Activated naive CD4-positive, alpha-beta T cell treated with anti-CD3 and anti-CD28 coated beads, Interleukin-2, amount 10 ng/mL, durations not matched to agents 7 days and 5 days (primary cell): ENCODE measurements around the gene TTC23.
"Not testable (repeated sequence)": the region's sequence is repeated elsewhere in the genome, so short reads cannot be mapped to it uniquely, and the experiment has no call there.

Source experiments
- CTCF ChIA-PET: fragments of 350-600 bp; sonication (Branson Sonifier 250); formaldehyde crosslinking; loops from one replicate; lab custom pipeline; 2021; ENCODE audit warnings: antibody characterized with exemption; lab: Charles Lee
- DNase-seq: peaks from one replicate; pipeline ENCODE4 v3.0.0-alpha.2; 2020
- H3K27ac Mint-ChIP-seq: one replicate; pipeline ENCODE4 v1.8.0; 2021; ENCODE audit warnings: mild to moderate bottlenecking, moderate library complexity, mixed read lengths
- H3K27me3 Mint-ChIP-seq: one replicate; pipeline ENCODE4 v1.8.0; 2021; ENCODE audit warnings: mild to moderate bottlenecking, mixed read lengths
- H3K36me3 Mint-ChIP-seq: one replicate; pipeline ENCODE4 v1.8.0; 2021; ENCODE audit warnings: mixed read lengths
- H3K4me1 Mint-ChIP-seq: one replicate; pipeline ENCODE4 v1.8.0; 2021; ENCODE audit warnings: mixed read lengths
- H3K4me3 Mint-ChIP-seq: one replicate; pipeline ENCODE4 v1.8.0; 2021; ENCODE audit warnings: mild to moderate bottlenecking, moderate library complexity, mixed read lengths
- H3K9me3 Mint-ChIP-seq: one replicate; pipeline ENCODE4 v1.8.0; 2021; ENCODE audit warnings: mixed read lengths

The TTC23 gene

GRCh38 chr15:99238849-99239248, 10.5 kb downstream of the TTC23 start:
- no peaks in the 10 kb centered on the region for H3K9me3 Mint-ChIP-seq
- no peak overlapping the region for H3K27ac Mint-ChIP-seq
- CTCF ChIA-PET, result interaction anchor here (1.1 kb wide), 2 partner anchors 24 to 25 kb away, joined by 3 read pairs; no protein-coding TSS in a partner anchor
- H3K4me3 Mint-ChIP-seq, result no peak overlapping the region
- no peaks in the 10 kb centered on the region for H3K4me1 Mint-ChIP-seq
- no peaks in the 10 kb centered on the region for H3K36me3 Mint-ChIP-seq
- H3K27me3 Mint-ChIP-seq, result no peaks in the 10 kb centered on the region
- DNase-seq, result no peak

GRCh38 chr15:99234160-99234559, 15.2 kb downstream of the TTC23 start:
- CTCF ChIA-PET, H3K36me3 Mint-ChIP-seq, H3K27ac Mint-ChIP-seq, H3K4me3 Mint-ChIP-seq, H3K4me1 Mint-ChIP-seq, H3K9me3 Mint-ChIP-seq, DNase-seq, H3K27me3 Mint-ChIP-seq: not testable (repeated sequence)

DNA sequence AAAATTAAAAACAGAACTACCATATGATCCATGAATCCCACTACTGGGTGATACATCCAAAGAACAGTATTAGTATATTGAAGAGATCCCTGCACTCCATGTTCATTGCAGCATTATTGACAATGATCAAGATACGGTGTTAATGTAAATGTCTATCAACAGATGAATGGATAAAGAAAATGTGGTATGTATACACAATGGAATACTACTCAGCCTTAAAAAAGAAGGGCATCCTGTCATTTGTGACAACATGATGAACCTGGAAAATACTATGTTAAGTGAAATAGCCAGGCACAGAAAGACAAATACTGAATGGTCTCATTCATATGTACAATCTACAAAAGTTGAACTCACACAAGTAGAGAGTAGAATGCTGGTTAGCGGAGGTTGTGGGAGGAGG, 16.6 kb downstream of the TTC23 start:
- no peaks in the 10 kb centered on the region for H3K4me1 Mint-ChIP-seq
- CTCF ChIA-PET, result no interaction called here
- H3K36me3 Mint-ChIP-seq, result no peaks in the 10 kb centered on the region
- H3K9me3 Mint-ChIP-seq, result no peaks in the 10 kb centered on the region
- no peak for DNase-seq
- no peak overlapping the region for H3K4me3 Mint-ChIP-seq
- no peaks in the 10 kb centered on the region for H3K27me3 Mint-ChIP-seq
- H3K27ac Mint-ChIP-seq, result no peak overlapping the region

DNA sequence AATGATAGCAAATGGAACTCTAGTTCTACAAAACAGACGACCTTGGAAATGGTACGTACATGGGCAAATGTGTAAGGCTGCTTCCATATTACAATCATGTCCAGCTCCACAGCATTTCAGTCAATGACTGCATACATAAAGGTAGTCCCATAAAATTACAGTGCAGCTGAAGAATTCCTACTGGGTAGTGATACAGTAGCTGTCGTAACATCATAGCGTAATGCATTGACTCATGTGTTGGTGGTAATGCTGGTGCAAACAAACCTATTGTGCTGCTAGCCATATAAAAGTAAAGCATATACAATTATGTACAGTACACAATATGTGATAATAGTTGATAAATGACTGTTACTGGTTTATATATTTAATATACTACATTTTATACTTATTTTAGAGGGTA, 18.5 kb downstream of the TTC23 start:
- H3K27ac Mint-ChIP-seq, result no peak overlapping the region
- CTCF ChIA-PET, result no interaction called here
- H3K9me3 Mint-ChIP-seq, result no peaks in the 10 kb centered on the region
- H3K4me1 Mint-ChIP-seq, result no peaks in the 10 kb centered on the region
- H3K27me3 Mint-ChIP-seq, result no peaks in the 10 kb centered on the region
- H3K4me3 Mint-ChIP-seq, result no peak overlapping the region
- H3K36me3 Mint-ChIP-seq, result no peaks in the 10 kb centered on the region
- DNase-seq, result no peak

- Mint-ChIP-seq H3K9me3 (no peaks in the 10 kb centered on the region), H3K36me3 (no peaks in the 10 kb centered on the region), H3K4me1 (no peaks in the 10 kb centered on the region), H3K27ac (no peak overlapping the region), H3K27me3 (no peaks in the 10 kb centered on the region), H3K4me3 (no peak overlapping the region)
- CTCF ChIA-PET, result interaction anchor here (1.5 kb wide), 1 partner anchor 127 kb away, joined by 5 read pairs; no protein-coding TSS in a partner anchor
- no peak for DNase-seq
Observed at GRCh38 chr15:99228120-99228770, 21.1 kb downstream of the TTC23 start.

- no peak overlapping the region for H3K4me3 Mint-ChIP-seq
- H3K27ac Mint-ChIP-seq, result no peak overlapping the region
- DNase-seq, result no peak
- no peaks in the 10 kb centered on the region for H3K27me3 Mint-ChIP-seq
- CTCF ChIA-PET, result no interaction called here
- H3K36me3 Mint-ChIP-seq, result no peaks in the 10 kb centered on the region
- H3K4me1 Mint-ChIP-seq, result no peaks in the 10 kb centered on the region
- H3K9me3 Mint-ChIP-seq, result no peaks in the 10 kb centered on the region
Observed at GRCh38 chr15:99226802-99227201, 22.6 kb downstream of the TTC23 start.

DNA sequence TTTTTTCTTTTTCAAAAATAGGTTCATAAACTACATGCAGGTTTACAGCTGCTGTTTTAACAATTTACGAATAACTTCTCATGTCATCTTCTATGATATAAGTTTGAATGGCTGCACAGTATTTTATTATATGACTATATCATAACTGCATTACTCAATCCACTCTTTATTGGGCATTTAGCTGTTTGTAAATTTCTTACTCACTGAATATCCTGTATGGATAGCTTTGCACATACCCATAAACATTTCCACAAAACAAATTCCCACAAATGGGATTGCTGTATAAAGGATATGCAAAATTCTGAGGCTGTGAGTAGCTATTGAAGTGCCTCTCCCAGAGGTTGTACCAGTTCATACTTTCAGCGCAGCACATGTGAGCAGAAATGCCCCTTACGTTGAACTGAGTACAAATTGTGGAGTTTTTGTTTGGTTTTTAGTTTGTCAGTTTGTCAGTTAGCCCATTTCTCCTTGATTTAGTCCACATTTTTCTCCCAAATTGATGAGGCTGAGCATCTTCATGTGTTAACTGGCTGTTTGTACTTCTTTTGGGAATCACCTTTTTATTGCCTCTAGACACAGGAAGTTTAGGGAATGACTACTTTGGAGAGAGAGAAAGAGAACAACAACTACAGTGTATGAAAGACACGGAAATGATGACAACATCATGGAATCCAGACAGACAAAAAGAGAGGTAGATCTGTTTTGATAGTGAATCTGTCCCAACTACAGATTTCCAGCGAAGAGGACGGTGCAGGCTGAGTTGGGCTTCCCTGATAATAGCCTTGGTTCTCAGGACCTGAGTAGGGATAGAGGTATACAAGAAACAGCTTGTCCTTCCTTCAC, 24.8 kb downstream of the TTC23 start:
- CTCF ChIA-PET, result interaction anchor here (0.7 to 2.3 kb wide), 2 partner anchors 118 to 124 kb away, joined by 3 to 6 read pairs; no protein-coding TSS in a partner anchor
- Mint-ChIP-seq H3K27me3 (no peaks in the 10 kb centered on the region), H3K4me3 (no peak overlapping the region), H3K9me3 (no peaks in the 10 kb centered on the region), H3K36me3 (no peaks in the 10 kb centered on the region), H3K4me1 (no peaks in the 10 kb centered on the region), H3K27ac (no peak overlapping the region)
- no peak for DNase-seq

GRCh38 chr15:99213187-99213811, 36.1 kb downstream of the TTC23 start:
- no peaks in the 10 kb centered on the region for H3K9me3 Mint-ChIP-seq
- peak; percentile 82 for DNase-seq
- no peaks in the 10 kb centered on the region for H3K36me3 Mint-ChIP-seq
- no peak overlapping the region for H3K27ac Mint-ChIP-seq
- H3K27me3 Mint-ChIP-seq, result no peaks in the 10 kb centered on the region
- CTCF ChIA-PET, result interaction anchor here (0.7 to 6.0 kb wide), 6 partner anchors 9 to 491 kb away, joined by 3 to 51 read pairs (median 4); partner anchors contain the start of gene SYNM
- no peak overlapping the region for H3K4me3 Mint-ChIP-seq
- no peaks in the 10 kb centered on the region for H3K4me1 Mint-ChIP-seq

DNA sequence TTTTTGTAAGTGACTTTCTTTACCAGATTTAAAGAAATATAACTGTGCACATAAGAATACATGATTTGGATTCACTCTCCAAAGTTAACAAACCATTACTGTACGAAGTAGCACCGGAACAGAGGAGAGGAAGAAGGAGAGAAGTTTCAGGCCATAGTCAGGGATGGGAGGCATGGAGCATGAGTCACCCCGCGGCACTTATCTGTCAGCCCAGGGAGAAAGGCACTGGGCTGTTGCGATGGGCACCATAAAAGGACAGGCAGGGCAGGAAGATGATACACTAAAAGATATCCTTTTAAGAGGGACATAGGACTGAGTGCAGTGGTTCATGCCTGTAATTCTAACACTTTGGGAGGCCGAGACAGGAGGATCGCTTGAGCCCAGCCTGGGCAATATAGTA, 37.0 kb downstream of the TTC23 start:
- Mint-ChIP-seq H3K27me3 (no peaks in the 10 kb centered on the region), H3K4me1 (no peaks in the 10 kb centered on the region), H3K27ac (no peak overlapping the region), H3K9me3 (no peaks in the 10 kb centered on the region), H3K36me3 (no peaks in the 10 kb centered on the region), H3K4me3 (no peak overlapping the region)
- CTCF ChIA-PET, result interaction anchor here (0.8 to 6.0 kb wide), 4 partner anchors 42 to 122 kb away, joined by 3 to 51 read pairs (median 10); partner anchors contain the start of gene SYNM
- DNase-seq, result no peak

DNA sequence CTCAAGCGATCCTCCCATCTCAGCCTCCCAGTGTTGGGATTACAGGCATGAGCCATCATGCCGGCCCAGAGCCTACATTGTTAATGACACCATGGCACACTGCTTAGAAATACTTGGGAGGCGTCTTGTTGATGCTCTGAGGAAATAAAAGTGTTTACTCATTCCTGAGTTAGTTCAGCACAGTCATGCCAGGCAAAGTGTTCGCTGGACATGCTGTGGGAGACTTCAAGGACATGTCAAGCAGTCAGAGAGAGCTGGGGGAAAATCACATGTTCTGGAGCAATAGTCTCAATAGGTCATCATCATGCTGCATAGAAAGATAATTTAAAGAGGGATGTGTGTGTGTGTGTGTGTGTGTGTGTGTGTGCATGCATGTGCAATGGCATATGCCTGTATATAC, 37.5 kb downstream of the TTC23 start:
- no peaks in the 10 kb centered on the region for H3K9me3 Mint-ChIP-seq
- H3K27me3 Mint-ChIP-seq, result no peaks in the 10 kb centered on the region
- H3K4me3 Mint-ChIP-seq, result no peak overlapping the region
- no peak for DNase-seq
- no peak overlapping the region for H3K27ac Mint-ChIP-seq
- H3K36me3 Mint-ChIP-seq, result no peaks in the 10 kb centered on the region
- CTCF ChIA-PET, result interaction anchor here (3.1 to 6.0 kb wide), 2 partner anchors 106 to 111 kb away, joined by 16 to 51 read pairs; partner anchors contain the start of gene SYNM
- H3K4me1 Mint-ChIP-seq, result no peaks in the 10 kb centered on the region

- DNase-seq, result no peak
- Mint-ChIP-seq H3K4me3 (no peak overlapping the region), H3K36me3 (no peaks in the 10 kb centered on the region), H3K4me1 (no peaks in the 10 kb centered on the region), H3K27ac (no peak overlapping the region), H3K27me3 (no peaks in the 10 kb centered on the region), H3K9me3 (no peaks in the 10 kb centered on the region)
- CTCF ChIA-PET, result interaction anchor here (1.3 to 6.0 kb wide), 2 partner anchors 28 to 109 kb away, joined by 3 to 51 read pairs; no protein-coding TSS in a partner anchor
Observed at GRCh38 chr15:99210334-99210733, 39.0 kb downstream of the TTC23 start.

DNA sequence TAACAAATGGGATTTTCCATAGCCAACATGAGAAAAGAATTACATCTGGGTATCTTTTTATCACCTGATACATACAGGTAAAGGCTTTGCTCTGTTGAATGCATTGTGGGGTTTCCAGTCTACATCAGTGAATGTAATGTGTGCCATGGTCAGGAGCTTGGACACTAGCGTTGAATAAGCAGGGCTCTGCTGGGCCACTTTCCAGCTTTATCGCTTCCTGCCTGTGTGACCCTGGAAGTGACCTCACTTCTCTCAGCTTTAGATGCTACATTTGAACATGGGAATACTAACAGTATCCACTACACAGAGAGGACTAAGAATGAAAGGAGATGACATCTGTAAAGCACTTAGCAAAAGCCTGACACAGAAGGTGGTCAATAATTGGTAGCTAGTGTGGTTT, 40.1 kb downstream of the TTC23 start:
- H3K9me3 Mint-ChIP-seq, result no peaks in the 10 kb centered on the region
- no peaks in the 10 kb centered on the region for H3K36me3 Mint-ChIP-seq
- H3K4me3 Mint-ChIP-seq, result no peak overlapping the region
- no peaks in the 10 kb centered on the region for H3K4me1 Mint-ChIP-seq
- CTCF ChIA-PET, result interaction anchor here (6.0 kb wide), 1 partner anchor 108 kb away, joined by 51 read pairs; no protein-coding TSS in a partner anchor
- no peak overlapping the region for H3K27ac Mint-ChIP-seq
- H3K27me3 Mint-ChIP-seq, result peaks cover 4% of the 10 kb centered on the region
- DNase-seq, result no peak

- CTCF ChIA-PET, result interaction anchor here (0.9 kb wide), 1 partner anchor 497 kb away, joined by 3 read pairs; no protein-coding TSS in a partner anchor
- Mint-ChIP-seq H3K9me3 (no peaks in the 10 kb centered on the region), H3K27me3 (peaks cover 4% of the 10 kb centered on the region), H3K4me1 (no peaks in the 10 kb centered on the region), H3K36me3 (no peaks in the 10 kb centered on the region), H3K27ac (no peak overlapping the region), H3K4me3 (no peak overlapping the region)
- no peak for DNase-seq
Observed at GRCh38 chr15:99207672-99208071, 41.7 kb downstream of the TTC23 start.

GRCh38 chr15:99202176-99202552, 47.2 kb downstream of the TTC23 start:
- Mint-ChIP-seq H3K9me3 (no peaks in the 10 kb centered on the region), H3K27me3 (peaks cover 4% of the 10 kb centered on the region), H3K27ac (no peak overlapping the region), H3K36me3 (no peaks in the 10 kb centered on the region), H3K4me1 (no peaks in the 10 kb centered on the region), H3K4me3 (no peak overlapping the region)
- CTCF ChIA-PET, result no interaction called here
- DNase-seq, result no peak
